HG03280 (cell line): Measurements from ENCODE around the gene BAG5.

ENCODE experiments used
- ATAC-seq: cut with Tn5 transposase; IDR thresholded peaks from one replicate; pipeline ENCODE4 v1.9.1; 2021; ENCODE audit warnings: mild to moderate bottlenecking, moderate library complexity; ENCODE audit not compliant: unreplicated experiment

The BAG5 gene

DNA sequence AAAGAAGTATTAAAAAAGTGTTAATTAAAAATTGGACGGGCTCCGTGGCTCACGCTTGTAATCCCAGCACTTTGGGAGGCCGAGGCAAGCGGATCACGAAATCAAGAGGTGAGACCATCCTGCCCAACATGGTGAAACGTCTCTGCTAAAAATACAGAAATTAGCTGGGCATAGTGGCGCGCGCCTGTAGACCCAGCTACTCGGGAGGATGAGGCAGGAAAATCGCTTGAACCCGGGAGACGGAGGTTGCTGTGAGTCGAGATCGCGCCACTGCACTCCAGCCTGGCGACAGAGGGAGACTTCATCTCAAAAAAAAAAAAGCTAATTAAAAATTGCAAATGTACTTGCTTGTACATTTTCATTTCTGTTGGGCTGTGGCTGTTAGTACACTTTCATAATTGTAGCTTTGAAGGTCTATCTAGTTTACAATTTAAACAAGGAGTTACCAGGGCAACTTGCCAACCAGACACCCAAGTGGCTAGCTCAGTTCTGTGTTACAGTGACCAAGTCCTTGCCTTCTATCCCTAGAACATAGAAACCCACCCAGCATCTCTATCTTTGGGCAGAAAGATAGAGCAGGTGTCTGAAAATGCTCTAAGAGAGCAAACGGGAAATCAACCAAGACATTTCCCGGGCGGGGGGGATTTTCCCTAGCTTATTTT lies 1.5 kb upstream of the BAG5 start:
- ATAC-seq, result no peak

DNA sequence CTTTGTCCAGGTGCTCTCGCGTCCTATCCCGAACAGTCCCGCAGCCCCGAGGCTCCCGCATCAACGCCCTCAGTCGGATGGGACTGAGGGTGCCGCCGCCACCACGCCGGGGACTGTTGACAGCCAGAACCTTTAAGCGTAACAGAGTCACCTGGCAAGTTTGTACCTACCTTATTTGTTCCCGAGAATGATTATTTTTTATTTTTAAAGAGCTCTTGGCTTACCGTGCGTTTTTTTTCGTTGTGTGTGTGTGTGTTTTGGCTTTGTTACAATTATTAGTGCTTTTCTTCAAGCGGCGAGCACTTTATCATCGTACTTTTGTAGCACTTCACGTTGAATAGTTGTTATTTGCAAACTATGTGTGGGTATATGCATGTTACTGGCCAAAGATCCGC lies 766 bp upstream of the BAG5 start:
- ATAC-seq, result no peak

DNA sequence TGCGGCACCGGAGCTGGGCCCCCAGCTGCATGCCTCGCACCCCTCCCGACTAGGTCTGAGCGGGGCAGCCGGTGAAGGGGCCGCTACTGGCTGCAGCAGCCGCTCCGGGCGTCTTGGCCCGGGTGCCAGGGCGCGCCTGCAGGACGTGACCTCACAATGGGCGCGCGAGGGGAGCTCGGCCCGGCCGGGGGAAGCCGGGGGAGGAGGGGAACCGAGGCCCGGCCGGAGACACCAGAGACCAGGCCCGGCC lies 353 bp downstream of the BAG5 start:
- no peak for ATAC-seq

DNA sequence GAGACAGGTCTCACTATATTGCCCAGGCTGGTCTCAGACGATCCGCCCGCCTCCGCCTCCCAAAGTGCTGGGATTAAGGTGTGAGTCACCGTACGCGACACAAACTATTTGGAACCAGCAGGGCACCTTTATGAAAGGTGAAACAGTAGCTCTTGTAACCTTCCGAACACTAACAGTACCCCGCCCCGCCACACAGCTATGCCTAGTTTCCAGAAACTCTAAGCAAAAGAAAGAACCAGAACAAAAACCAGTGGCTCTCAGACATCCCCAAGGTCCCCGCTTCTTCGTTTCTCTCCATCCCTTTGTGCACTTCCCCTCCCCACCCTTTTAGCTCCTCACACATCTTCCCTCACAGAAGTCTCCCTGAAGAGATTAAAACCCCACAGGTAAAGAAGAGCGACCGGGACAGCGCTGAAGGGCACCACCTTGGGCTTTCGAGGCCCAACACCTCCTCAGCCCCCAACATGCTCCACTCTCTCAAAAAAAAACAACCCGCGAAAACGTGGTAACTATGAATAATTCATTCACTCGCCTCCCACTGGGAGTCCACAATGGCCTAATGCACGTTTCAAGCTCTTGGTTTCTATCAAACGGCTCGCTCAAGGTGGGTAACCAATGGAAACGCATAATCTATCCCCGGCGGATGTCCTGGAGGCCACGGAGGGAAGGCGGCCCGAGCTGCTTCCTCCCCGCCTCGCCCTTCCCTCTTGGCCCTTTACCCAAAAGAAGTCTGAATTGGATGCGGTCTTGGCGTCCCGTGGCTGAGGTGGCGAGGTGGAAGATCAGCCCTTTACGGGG lies 877 bp downstream of the BAG5 start:
- ATAC-seq, result peak; percentile 17

DNA sequence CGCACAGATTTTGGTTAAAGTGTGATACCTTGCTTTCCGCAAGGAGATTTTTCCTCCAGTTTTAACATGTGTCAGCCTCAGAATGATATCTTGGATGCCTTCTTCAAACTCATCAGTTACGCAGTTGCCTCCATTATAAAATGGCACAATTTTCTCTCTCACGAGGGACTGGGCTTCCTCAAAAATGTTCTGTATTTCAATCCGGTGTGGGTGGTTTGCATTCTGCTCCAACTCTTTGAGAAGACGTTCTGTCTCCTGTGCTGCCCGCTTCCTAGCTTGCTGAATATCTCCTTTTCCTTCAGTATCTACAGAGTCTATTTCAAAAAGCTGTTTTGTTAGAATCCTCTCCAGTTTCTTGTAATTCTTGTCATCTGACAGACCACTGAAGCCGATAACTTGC lies 1.8 kb downstream of the BAG5 start:
- no peak for ATAC-seq

DNA sequence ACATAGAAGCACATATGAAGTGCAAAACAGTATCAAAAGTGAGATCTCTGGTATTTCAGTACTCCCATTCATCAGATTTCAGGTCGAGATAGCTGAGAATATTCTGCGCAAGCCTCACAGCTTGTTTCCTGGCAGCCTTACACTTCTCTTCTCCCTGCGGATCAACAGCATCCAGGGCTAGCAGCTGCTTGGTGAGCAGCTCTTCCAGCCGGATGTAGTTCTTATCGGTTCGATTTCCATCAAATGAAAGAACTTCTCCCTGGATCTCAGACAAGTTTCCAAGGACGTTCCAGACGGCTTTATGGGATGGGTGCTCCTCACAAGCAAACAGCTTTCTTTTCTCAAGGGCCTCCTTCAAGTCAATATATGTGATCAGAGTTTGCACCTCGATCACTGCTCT lies 2.7 kb downstream of the BAG5 start:
- ATAC-seq, result no peak

DNA sequence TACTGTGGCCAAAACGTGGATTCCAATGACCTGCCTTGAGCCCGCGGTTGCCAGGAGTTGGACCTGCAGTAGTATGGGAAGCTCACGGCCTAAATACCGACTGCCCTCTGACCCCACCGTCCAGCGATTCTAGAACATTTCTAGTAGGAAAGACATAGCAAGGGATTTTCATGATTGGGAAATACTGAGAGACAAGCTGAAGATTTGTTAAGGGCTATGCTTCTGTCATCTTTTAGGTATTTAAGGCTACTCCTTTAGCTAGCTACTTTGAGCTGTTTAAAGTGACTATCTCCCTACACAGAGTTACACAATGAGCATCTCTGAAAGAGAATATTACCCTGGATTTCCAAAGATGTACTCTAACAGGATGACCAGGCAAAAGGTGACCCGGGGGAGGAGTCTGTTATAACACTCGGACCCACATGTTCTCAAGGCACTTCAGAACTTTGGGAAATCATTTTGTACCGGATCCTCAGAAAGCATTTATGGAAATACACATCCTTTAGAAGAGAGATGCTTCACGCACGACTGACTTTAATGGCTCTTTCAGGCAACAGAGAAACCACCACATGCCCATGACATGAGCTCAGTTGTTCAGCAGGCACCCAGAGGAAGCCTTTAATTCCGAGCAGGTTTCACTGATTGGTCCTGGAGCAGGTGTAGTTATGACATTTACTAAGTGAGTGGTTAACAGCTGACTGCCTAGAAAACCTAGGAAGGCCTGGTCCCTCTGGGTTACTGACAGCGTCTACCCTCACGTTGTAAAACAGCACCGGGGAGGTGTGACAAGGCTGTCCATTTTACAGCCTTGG lies 4.2 kb downstream of the BAG5 start:
- no peak for ATAC-seq

DNA sequence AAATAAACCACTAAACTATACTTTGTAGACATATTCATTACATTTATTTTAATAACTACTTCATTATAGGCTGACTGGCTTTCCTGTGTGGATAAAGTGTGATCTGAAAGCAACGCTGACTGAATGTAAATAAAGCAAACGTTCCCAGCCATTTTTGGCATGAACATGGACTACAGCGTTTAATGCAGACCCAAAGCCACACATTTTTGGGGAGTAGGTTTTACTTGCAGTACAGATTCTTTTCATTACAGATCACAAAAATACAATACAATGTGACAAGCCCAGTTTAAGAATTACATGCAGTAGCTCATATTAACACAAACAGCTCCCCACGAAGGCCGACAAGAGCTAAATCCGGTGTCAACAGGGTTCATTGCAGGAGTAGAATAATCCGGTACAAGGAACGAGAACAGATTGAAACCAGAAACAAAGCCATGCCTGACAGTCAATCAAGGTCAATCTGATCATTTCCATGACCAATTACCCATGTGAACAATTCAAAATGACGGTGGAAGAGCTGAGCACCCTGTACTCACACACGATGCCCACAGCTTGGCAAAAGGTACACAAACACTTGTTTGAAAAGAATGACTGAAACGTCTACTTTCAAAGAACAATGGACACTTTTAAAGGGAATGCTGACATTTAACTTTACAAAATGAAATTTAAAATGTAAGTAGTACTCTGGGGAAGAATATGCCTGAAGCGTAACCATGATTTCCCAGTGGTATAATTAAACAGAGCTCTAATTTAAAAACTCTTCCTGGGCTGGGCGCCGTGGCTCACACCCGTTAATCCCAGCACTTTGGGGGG lies 5.3 kb downstream of the BAG5 start:
- no peak for ATAC-seq

DNA sequence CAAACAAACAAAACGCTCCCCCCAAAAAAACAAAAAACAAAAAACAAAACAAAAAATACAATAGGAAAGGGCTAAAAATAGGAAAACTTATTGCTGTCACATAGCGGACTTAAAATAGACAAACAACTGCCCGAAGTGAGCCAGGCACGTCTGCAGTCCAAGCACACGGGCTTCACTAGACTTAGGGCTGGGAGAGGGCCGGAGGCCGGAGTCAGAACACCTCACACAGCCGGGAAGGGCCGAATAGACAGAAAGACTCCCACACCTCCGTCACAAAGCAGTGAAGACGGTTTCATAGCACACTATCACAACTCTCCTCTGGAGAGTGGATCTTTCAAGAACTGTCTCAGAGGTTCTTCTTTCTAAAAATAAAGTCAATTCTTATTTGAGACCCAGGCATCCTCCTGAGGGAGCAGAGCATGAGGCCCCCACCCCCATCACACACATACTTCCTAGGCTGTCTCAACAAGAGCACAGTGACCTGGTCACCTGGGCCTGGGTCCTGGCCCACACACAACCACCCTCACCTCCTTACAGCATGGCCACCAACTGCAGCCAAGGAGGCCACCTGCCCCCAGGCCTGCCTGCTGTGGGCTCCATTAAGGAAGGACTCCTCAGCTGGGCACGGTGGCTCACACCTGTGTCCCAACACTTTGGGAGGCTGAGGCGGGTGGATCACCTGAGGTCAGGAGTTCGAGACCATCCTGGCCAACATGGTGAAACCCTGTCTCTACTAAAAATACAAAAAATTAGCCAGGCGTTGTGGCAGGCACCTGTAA lies 6.7 kb downstream of the BAG5 start:
- no peak for ATAC-seq

DNA sequence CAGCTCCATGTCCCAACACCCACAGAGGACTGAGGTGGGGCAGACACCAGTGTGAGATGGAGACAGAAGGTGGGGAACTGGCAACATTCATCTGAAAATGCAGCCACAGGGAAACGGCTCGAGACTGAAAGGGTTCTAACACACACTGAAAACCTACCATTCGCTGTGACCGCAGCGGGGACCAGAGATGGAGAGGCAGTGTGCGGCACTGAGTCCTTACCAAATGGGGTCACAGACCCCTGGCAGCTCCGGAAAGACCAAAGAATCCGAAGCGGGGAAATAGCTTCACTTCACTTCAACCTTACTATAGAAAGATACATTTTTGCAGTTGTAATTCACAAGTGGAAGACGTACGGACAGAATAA lies 9.6 kb downstream of the BAG5 start:
- ATAC-seq, result no peak

DNA sequence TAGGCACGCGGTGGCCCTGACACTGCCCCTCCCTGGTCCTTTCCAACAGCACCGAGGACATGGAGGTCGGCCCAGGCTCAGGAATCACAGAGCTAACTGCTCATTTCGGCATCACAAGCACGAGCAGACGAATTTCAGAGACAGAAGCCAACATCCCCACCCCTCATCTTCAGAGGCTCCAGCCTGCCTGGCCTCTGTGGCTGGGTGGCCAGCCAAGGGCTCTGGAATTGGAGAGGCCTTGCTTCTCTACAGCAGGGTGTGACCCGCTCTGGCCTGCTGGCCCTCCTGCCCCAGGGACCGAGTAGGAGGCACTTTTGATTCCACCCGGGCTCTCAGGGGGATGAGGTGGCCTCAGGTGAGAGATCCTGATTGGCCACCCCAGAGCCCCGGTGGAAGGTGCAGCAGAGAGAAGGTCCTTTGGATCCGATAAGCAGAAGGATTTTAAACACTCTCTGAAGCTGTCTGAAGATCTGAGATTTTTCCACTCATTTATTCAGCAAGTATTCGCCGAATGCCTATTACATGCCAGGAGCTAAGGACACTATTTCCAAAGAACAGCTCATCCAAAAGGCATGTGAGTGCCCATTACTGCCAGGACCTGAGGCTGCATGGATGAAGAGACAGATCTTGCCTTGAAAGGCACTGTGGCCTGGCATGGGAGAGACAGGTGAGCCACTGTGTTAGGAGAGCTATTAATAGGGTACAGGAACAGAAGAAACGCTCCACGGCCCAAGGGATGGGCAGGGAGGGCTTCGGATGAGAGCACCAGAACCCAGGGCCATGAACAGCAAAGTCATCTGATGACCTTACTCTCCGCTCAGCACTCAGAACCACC lies 10.2 kb downstream of the BAG5 start:
- ATAC-seq, result no peak

DNA sequence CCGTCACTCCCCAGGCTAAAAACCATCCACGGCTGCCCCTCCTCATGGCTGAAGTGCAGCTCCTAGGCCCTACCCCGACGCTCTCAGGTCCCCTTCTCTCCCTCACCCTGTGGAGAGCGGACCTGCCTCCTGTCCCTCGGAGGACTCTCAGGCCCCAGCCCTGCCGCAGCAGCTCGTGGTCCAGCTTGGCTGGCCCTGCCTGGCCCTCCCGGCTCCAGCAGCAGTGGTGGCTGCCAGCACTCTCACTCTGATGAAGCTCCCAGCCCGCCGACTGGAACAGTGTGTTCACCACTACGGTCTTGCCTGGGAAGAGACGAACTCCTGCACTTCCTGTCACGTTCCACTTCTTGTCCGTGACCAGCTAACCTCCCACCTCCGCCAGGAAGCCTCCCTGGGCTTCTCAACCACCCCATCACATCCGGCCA lies 11.1 kb downstream of the BAG5 start:
- ATAC-seq, result no peak

DNA sequence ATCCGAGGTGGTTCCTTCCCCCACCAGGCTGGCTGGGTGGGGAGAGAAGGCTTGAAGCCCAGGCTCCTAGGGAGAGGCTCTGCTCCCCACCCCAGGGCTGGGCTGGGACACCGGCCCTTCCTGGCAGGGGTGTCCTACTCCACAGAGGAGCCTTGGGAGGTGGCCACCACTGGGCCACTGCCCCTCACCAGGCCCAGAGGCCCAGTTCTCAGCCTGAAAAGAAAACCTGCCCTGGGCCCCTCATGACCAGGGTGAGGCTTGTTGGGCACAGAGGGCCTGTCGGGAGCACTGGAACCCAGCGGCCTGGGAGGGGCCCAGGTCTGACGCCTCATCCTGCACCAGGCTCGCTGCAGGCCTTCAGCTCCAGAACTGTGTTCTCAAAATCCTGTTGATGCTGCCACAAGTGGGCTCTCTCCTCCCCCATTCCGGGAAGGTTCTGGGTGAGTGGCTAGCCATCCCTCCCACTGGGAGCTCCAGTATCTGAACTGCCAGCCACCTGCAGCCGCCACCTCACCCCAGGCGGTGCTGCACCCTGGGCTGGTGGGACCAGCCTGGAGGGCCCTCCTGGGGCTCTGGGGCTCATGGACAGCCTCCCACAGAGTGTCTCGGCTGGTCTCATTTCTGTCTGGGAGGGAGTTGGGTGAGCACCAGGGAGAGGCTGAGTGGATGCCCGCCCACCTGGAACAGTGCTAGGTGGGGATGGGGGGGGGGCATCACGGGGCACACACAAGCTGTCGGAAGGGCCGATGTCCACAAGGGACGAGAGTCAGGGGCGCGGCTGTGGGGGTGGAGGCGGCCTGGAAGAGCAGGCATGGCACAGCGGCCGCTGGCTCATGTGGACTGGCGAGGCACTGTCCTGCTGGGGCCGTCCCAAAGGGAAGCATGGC lies 11.8 kb downstream of the BAG5 start:
- ATAC-seq, result no peak

DNA sequence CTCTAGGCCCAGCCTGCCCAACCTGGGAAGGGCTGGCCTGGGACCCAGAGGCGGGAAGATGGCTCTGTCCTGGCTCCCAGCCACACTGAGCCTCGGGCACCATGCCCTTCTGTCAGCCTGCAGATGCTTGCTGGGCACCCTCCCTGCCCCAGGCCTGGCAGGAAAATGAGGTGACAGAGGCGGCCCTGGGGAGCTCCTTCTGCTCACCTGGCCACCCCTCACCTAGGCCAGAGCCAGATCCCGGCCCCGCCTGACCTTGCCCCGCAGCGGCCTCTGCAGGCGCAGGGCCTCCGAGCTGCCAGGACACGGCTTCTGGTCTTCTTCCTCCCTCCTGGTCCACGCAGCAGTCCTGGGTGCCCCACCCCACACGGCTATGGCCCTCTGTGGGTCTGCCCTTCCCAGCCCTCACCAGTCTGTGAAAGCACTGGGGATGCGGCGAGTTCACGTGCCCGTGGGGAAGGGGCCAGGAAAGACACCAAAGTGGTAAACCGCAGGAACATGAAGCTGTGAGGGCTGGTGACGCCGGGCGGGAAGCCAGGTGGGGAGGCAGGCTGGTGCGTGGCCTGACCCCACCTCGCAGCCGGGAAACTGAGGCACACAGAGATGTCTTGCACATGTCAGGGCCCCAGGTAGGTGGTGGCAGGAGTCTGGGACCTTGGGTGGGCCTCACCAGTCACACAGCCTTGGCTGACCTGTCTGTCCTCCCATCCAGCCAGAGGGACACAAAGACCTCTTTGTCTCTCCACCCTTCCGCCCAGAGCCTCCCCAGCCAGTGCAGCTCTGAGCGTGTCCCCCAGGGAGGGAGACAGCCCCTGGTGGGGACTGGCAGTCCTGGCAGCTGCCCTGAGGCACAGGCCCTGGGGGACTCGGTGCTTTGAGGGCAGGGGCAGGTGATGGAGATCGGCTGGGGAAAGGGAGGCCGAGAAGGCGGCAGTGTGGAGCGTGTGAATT lies 12.8 kb downstream of the BAG5 start:
- no peak for ATAC-seq

DNA sequence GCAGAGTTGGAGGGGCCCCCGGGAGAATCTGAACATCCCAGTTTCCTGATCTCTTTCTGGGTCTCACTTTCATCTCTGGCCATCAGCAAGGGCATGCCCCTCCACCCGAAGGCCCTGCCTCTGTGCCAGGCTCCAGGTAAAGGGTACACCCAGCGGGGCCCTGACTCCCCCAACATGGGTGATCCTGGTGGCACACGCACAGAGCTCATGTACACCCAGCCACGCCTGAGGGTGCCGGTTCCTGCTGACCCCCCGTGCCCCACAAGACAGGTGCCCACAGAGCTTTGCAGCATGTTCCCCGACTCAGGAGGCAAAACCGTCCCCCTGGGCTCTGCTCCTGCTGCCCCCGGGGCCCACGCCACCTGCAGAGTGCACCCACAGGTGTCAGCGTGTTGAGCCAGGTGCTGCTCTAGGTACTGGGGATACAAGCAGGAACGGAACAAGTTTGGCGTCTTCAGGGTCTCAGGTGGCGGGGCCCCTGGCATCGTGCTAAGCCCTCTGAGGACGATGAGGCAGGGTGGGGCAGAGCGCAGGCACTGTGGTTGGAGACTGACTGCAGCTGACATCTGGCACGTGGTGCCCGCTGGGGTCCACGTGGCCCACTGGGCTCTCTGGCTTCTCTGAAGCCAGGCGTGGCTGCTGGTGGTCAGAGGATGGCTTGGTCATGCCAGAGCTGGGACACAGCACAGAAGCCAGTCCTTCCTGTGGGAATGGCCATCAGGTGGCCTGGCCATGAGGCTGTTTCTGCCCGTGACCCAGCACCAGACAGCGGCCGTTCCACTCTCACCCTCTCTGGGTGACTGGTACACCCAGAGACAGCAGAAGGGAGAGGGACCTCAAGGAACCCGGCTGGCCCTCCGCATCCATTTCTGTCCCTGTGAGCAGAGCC lies 13.8 kb downstream of the BAG5 start:
- ATAC-seq, result no peak

DNA sequence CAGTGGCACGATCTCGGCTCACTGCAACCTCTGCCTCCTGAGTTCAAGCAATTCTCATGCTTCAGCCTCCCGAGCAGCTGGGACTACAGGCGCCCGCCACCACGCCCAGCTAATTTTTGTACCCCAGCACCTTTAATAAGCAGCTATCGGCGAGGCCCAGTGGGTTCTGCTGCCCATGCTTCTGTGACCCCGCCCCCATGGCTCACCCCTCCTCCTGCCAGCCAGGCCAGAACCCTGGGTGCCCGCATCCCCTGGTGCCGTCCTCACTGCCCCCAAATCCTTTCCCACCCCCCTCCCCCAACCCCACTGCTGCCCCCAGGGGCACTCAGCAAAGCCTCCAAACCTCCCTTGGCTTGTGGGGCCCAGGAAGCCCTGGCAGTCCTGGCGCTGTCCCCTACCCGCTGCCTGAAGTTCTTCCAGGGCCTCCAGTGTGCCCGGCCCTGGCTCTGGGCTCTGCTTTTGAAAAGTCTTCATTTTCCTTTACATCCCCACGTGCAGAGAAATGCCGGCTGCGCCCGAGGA lies 14.5 kb downstream of the BAG5 start:
- ATAC-seq, result no peak
